Adrenal gland (tissue), 5 donors: ENCODE results near the gene ABCF2.

ENCODE experiments used
- CTCF ChIP-seq, 6 experiments: fragments of 450-650 bp in 4 of 6; fragments of 200-600 bp in 2 of 6; sonication (generic) in 1 of 6; IDR thresholded peaks; 1 replicate in 5 of 6; 2 replicates in 1 of 6; pipeline versions ENCODE4 v1.5.1 to v1.8.0; 2016 to 2021; ENCODE audit warnings: antibody characterized with exemption in 6 of 6, mild to moderate bottlenecking in 2 of 6, moderate library complexity in 1 of 6
- POLR2A ChIP-seq, 2 donors: fragments of 450-650 bp; IDR thresholded peaks; one replicate each; pipeline ENCODE4 v1.6.1; 2017; ENCODE audit warnings: antibody characterized with exemption in 2 of 2, mild to moderate bottlenecking in 2 of 2, moderate library complexity in 1 of 2
- donor health status: DM: no; HTN: no; CAD: no.

- TF ChIP-seq CTCF (IDR thresholded peaks at IDR 0.05) = no peak
- TF ChIP-seq POLR2A (IDR thresholded peaks at IDR 0.05) = no peak
Observed at GRCh38 chr7:151195616-151196450, 31.2 kb downstream of the ABCF2 start.
